GM23248 (cell line): ENCODE data around the gene RUFY2.

Experiments
- EZH2 ChIP-seq: fragments of 200-600 bp; sonication (generic); IDR thresholded peaks from 2 replicates; pipeline ENCODE4 v1.6.1; 2018; ENCODE audit warnings: antibody characterized with exemption, mild to moderate bottlenecking; ENCODE audit not compliant: insufficient read depth, poor library complexity, severe bottlenecking
- EZH2phosphoT487 ChIP-seq: fragments of 200-600 bp; sonication (generic); IDR thresholded peaks from 2 replicates; pipeline ENCODE4 v1.6.1; 2018; ENCODE audit warnings: antibody characterized with exemption, moderate library complexity, mild to moderate bottlenecking, low read depth; ENCODE audit not compliant: insufficient read depth

- TF ChIP-seq EZH2 (no peak), EZH2phosphoT487 (no peak)
Observed at GRCh38 chr10:68301790-68302502, 105.1 kb downstream of the RUFY2 start.
